GM12872 (cell line): Measurements from ENCODE around the gene ANKS6.

ENCODE experiments used
- CTCF ChIP-seq: IDR thresholded peaks from 3 replicates; pipeline ENCODE4 v1.5.1; 2011; ENCODE audit warnings: low read depth, mild to moderate bottlenecking, low read length, moderate library complexity; ENCODE audit not compliant: insufficient read depth

ANKS6 gene

DNA sequence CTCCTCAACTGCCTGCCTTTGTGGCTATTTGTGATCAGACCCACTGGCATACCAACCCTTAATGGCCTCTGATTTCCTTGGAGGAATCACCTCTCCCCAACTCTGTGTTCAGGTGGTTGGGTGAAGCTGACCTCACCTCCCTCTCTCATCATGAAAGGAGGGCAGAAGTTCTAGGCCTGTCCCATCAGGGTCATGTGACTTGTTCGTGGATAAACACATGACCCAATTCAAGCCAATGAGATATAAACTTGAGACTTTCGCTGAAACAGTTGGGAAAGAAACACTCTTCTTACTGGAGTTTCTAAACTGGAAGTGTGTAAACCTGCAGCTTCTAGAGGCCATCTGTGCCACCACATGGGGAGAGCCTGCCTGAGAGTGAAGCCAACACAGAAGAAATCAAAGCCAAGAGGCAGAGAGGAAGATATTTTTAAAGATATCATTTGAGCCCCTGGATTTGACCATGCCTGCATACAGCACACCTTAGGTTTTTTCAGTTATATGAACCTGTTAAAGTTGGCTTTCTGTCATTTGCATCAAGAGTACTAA lies 93.4 kb downstream of the ANKS6 start:
- no peak for TF ChIP-seq CTCF

- no peak for TF ChIP-seq CTCF
These were observed 94.0 kb downstream of the ANKS6 start for GRCh38 chr9:98702340-98702739.

DNA sequence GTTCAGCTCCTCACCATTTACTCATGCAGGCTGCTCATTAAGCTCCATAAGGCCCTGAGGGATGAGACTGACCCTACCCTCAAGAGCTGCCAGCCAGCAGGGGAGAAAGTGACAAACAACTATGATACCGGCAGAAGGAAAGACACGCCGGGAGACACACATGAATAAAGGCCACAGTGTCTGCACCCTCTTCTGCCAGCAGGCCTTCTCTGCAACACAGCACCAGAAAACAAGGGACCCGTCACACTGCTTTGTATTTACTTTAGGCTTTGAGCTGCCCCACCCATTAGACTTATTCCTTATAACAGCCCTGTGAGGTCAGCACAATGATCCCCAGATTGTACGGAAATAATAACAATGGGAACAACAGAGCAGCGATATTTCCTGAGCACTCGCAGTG lies 94.8 kb downstream of the ANKS6 start:
- no peak for TF ChIP-seq CTCF

DNA sequence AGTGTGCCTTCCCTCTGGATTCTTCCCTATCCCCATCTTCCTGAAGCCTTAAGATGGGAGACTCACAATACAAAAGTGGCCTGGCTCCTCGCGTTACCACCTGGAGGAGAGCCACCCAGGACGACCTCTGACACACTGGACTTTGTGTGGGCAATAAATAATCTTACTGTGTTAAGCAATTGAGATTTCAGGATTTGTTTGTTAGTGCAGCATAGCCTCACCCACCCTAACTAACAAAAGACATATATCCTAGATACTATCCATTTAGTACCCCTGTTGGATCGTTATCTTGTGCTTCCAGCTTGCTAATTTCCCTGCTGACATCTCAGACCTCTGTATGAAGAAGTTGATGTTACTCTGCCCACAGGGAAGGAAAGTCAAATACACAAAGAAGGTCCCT lies 95.6 kb downstream of the ANKS6 start:
- no peak for TF ChIP-seq CTCF

GRCh38 chr9:98698856-98699255 lies 97.5 kb downstream of the ANKS6 start:
- no peak for TF ChIP-seq CTCF

GRCh38 chr9:98694943-98695342 lies 101.4 kb downstream of the ANKS6 start:
- TF ChIP-seq CTCF: no peak

- TF ChIP-seq CTCF: no peak
These were observed 104.0 kb downstream of the ANKS6 start for GRCh38 chr9:98692392-98692791.
